Stimulated activated CD8-positive, alpha-beta memory T cell treated with anti-CD3 and anti-CD28 coated beads, Interleukin-15, amount 100 ng/mL, for 48 hours (primary cell): Measurements from ENCODE around the gene AP4B1.
"Not testable (repeated sequence)": the region's sequence is repeated elsewhere in the genome, so short reads cannot be mapped to it uniquely, and the experiment has no call there.

Experiments
- DNase-seq, 2 donors: peaks; one replicate each; pipeline ENCODE4 v3.0.0-alpha.2; 2020; ENCODE audit warnings: low read depth in 2 of 2

AP4B1 gene

GRCh38 chr1:113904674-113905434 lies at the start of gene AP4B1, which contains the start of gene DCLRE1B:
Gene AP4B1, minus strand, starts transcription at chr1:113904799. Its CDS starts 82 bp downstream, at chr1:113904717.
Gene DCLRE1B, plus strand, starts transcription at chr1:113905326. Its CDS starts 261 bp downstream, at chr1:113905587.
- peak; percentile 98 to 99 for DNase-seq

- DNase-seq, result no peak
These were observed 47.1 kb upstream of the AP4B1 start for GRCh38 chr1:113951719-113952118.

- DNase-seq, result no peak
These were observed 46.3 kb upstream of the AP4B1 start for GRCh38 chr1:113950908-113951307.

- no peak for DNase-seq
These were observed 44.4 kb upstream of the AP4B1 start for GRCh38 chr1:113949007-113949406.

- not testable (repeated sequence) for DNase-seq
These were observed 43.6 kb upstream of the AP4B1 start for GRCh38 chr1:113948151-113948550.

- no peak for DNase-seq
These were observed 42.9 kb upstream of the AP4B1 start for GRCh38 chr1:113947388-113948107.

- no peak for DNase-seq
These were observed 42.2 kb upstream of the AP4B1 start for GRCh38 chr1:113946678-113947387.

GRCh38 chr1:113946112-113946511 lies 41.5 kb upstream of the AP4B1 start:
- DNase-seq, result no peak

- DNase-seq, result no peak
These were observed 40.7 kb upstream of the AP4B1 start for GRCh38 chr1:113945329-113945728.

GRCh38 chr1:113943028-113943811 lies 38.6 kb upstream of the AP4B1 start:
- DNase-seq, result no peak

GRCh38 chr1:113942527-113942926 lies 37.9 kb upstream of the AP4B1 start:
- no peak for DNase-seq

- no peak for DNase-seq
These were observed 36.6 kb upstream of the AP4B1 start for GRCh38 chr1:113941245-113941559.

GRCh38 chr1:113940365-113941244 lies 36.0 kb upstream of the AP4B1 start:
- DNase-seq, result peak; percentile 52 to 59

GRCh38 chr1:113938192-113938591 lies 33.6 kb upstream of the AP4B1 start:
- no peak for DNase-seq

GRCh38 chr1:113937146-113937545 lies 32.5 kb upstream of the AP4B1 start:
- no peak for DNase-seq

GRCh38 chr1:113935970-113936369 lies 31.4 kb upstream of the AP4B1 start:
- no peak for DNase-seq

- no peak for DNase-seq
These were observed 30.6 kb upstream of the AP4B1 start for GRCh38 chr1:113935176-113935575.

- DNase-seq, result no peak
These were observed 30.0 kb upstream of the AP4B1 start for GRCh38 chr1:113934511-113935055.

GRCh38 chr1:113934006-113934405 lies 29.4 kb upstream of the AP4B1 start:
- no peak for DNase-seq

- DNase-seq, result no peak
These were observed 26.9 kb upstream of the AP4B1 start for GRCh38 chr1:113931451-113931851.
